K562 (cell line): Measurements from ENCODE around the gene NAA50. TPM values are rescaled to one million over a fixed set of nuclear protein-coding genes. Genes with fewer than 3 reads are reported as not detected.

Source experiments
- ATAC-seq: fragments of 200-7000 bp; cut with Tn5 transposase; 3 replicates; pipeline ENCODE4 v1.9.1; 2020; ENCODE audit warnings: moderate library complexity
- BruUV-seq: library from RNA; stranded (reverse); fragments of 400-500 nt; replicated peaks from 2 replicates; lab custom pipeline; 2021; lab: Mats Ljungman, UMichigan
- CTCF ChIA-PET: fragments of 300-600 bp; formaldehyde crosslinking; extraction: SDS; loops from one replicate; lab custom pipeline; 2021; ENCODE audit warnings: low intra/inter-chr PET ratio; lab: Yijun Ruan, JAX
- POLR2A ChIA-PET: fragments of 300-600, 350-650 bp; sonication (Branson Sonifier 250); formaldehyde crosslinking; extraction: SDS; loops from one replicate; lab custom pipeline; 2021; ENCODE audit warnings: antibody characterized with exemption, inconsistent platforms; lab: Yijun Ruan, JAX
- DNase-seq, 4 experiments: peaks; one replicate each; pipeline versions ENCODE4 v3.0.0 to v3.0.0-alpha.2; 2011 to 2018; ENCODE audit warnings: low spot score in 3 of 4, mixed read lengths in 3 of 4; ENCODE audit errors: extremely low read depth in 1 of 4
- FAIRE-seq: peaks from 2 replicates; lab custom pipeline; 2011; peaks lifted over from hg19 to GRCh38; lab: Jason Lieb, UNC
- H2AFZ ChIP-seq: 2 replicates; pipeline ENCODE4 v1.6.0; 2011; ENCODE audit warnings: low read depth, low read length, control low read depth, inconsistent platforms
- H3K27ac ChIP-seq: fragments of 200-600 bp; 3 replicates; pipeline ENCODE4 v1.8.0; 2011; ENCODE audit warnings: low read depth, mild to moderate bottlenecking, control low read depth, inconsistent platforms, low read length, moderate library complexity, mixed read lengths; ENCODE audit errors: extremely low read depth
- H3K27me3 ChIP-seq, 2 experiments: fragments of 300-600 bp in 1 of 2; 2 replicates in 1 of 2; 3 replicates in 1 of 2; pipeline versions ENCODE4 v1.6.0 to v1.8.0; 2011; ENCODE audit warnings: inconsistent platforms in 2 of 2, low read length in 2 of 2, mild to moderate bottlenecking in 1 of 2, mixed read lengths in 1 of 2, moderate library complexity in 1 of 2; ENCODE audit not compliant: control insufficient read depth in 2 of 2, insufficient read depth in 2 of 2
- H3K36me3 ChIP-seq: fragments of 300-600 bp; 3 replicates; pipeline ENCODE4 v1.8.0; 2011; ENCODE audit warnings: mild to moderate bottlenecking, low read length, inconsistent platforms; ENCODE audit not compliant: control insufficient read depth, insufficient read depth
- H3K4me1 ChIP-seq, 2 experiments: fragments of 200-600 bp in 1 of 2; replicated peaks in 1 of 2; 2 replicates in 1 of 2; 3 replicates in 1 of 2; pipeline versions ENCODE4 v1.5.1 to v1.8.0; 2011; ENCODE audit warnings: inconsistent platforms in 2 of 2, low read length in 2 of 2, mild to moderate bottlenecking in 1 of 2, mixed read lengths in 1 of 2, moderate library complexity in 1 of 2; ENCODE audit not compliant: control insufficient read depth in 2 of 2, insufficient read depth in 2 of 2
- H3K4me2 ChIP-seq: 2 replicates; pipeline ENCODE4 v1.6.1; 2011; ENCODE audit warnings: low read length, control low read depth, inconsistent platforms, mixed read lengths; ENCODE audit not compliant: insufficient read depth
- H3K4me3 ChIP-seq: fragments of 200-600 bp; sonication (generic), shearing (Covaris generic); 2 replicates; pipeline ENCODE4 v1.5.1; 2016; ENCODE audit warnings: control low read depth, inconsistent platforms
- H3K79me2 ChIP-seq: fragments of 200-600 bp; 3 replicates; pipeline ENCODE4 v1.8.0; 2011; ENCODE audit warnings: low read length, inconsistent platforms; ENCODE audit not compliant: control insufficient read depth, insufficient read depth
- H3K9ac ChIP-seq, 2 experiments: 2 replicates each; pipeline versions ENCODE4 v1.6.0 to v1.6.1; 2011; ENCODE audit warnings: low read depth in 2 of 2, low read length in 2 of 2, control low read depth in 1 of 2, inconsistent platforms in 1 of 2, mild to moderate bottlenecking in 1 of 2, mixed read lengths in 1 of 2; ENCODE audit not compliant: insufficient read depth in 1 of 2
- H3K9me1 ChIP-seq: one replicate; pipeline ENCODE4 v1.6.0; 2011; ENCODE audit warnings: inconsistent platforms, mild to moderate bottlenecking, low read length, moderate library complexity; ENCODE audit not compliant: control insufficient read depth, insufficient read depth
- H3K9me3 ChIP-seq: replicated peaks from 2 replicates; pipeline ENCODE4 v1.5.1; 2011; ENCODE audit warnings: low read depth, low read length, inconsistent platforms; ENCODE audit not compliant: control insufficient read depth, insufficient read depth
- H4K20me1 ChIP-seq: replicated peaks from 2 replicates; pipeline ENCODE4 v1.6.1; 2011; ENCODE audit warnings: low read length, inconsistent platforms, mixed read lengths; ENCODE audit not compliant: control insufficient read depth, insufficient read depth
- ERF ChIP-seq: fragments of 450-650 bp; formaldehyde crosslinking; IDR thresholded peaks from 2 replicates; pipeline ENCODE4 v1.4.0; 2020; ENCODE audit warnings: mild to moderate bottlenecking, mixed read lengths
- MEF2D ChIP-seq: conservative IDR thresholded peaks from 2 replicates; pipeline ENCODE4 v1.6.1; 2016; ENCODE audit warnings: low read depth, missing genetic modification characterization, missing compliant biosample characterization
- RBM39 ChIP-seq: fragments of 200-400 bp; formaldehyde crosslinking; optimal IDR thresholded peaks from 2 replicates; pipeline ENCODE3; 2018; ENCODE audit warnings: low read depth, low read length
- WGBS: fragments of 100-300 bp; shearing (Covaris generic); methylation state at CpG from one replicate; pipeline ENCODE4 v1.1.6; 2016; ENCODE audit warnings: low coverage, mixed read lengths; ENCODE audit not compliant: insufficient coverage; ENCODE audit errors: missing lambda C conversion rate; 5-methylcytosine and 5-hydroxymethylcytosine counted together
- in situ Hi-C: fragments of 300-500 bp; cut with MboI; formaldehyde crosslinking; loops from 4 replicates; pipeline ENCODE4 v1.15.0; 2018; ENCODE audit warnings: inconsistent platforms, mixed read lengths
- intact Hi-C: fragments of 100-400 bp; cut with micrococcal nuclease; formaldehyde crosslinking; loops from 2 replicates; pipeline ENCODE4 v1.14.2; 2022
- polyA plus RNA-seq, 8 experiments: library from polyadenylated mRNA; depleted of rRNA in 4 of 8; stranded (reverse) in 5 of 8; unstranded in 3 of 8; fragments of >200 nt; fragmentation: Nextera tagmentation in 2 of 8; fragmentation: Illumina TruSeq in 1 of 8; extraction: Ambion mirVana in 2 of 8; extraction: Trizol in 1 of 8; gene quantifications; 2 replicates each; pipeline versions ENCODE4 v1.2.1 to v1.2.3, GENCODE V29; 2011 to 2014; ENCODE audit warnings: inconsistent platforms in 1 of 8, missing spikeins in 1 of 8
- total RNA-seq, 7 experiments: library from RNA; depleted of rRNA in 6 of 7; stranded (reverse); fragments of >200 nt in 6 of 7; fragmentation: Illumina TruSeq in 2 of 7; extraction: Trizol in 2 of 7; gene quantifications; 2 replicates each; pipeline versions ENCODE4 v1.2.1 to v1.2.3, GENCODE V29; 2011 to 2021; ENCODE audit warnings: low replicate concordance in 1 of 7
- TF ChIP-seq, protein P1 (sequence below): fragments of 450-650 bp; formaldehyde crosslinking; IDR thresholded peaks from 2 replicates; pipeline ENCODE4 v1.4.0; 2020; ENCODE audit warnings: mild to moderate bottlenecking
- TF ChIP-seq, protein P2 (sequence below): fragments of 450-650 bp; IDR thresholded peaks from 2 replicates; pipeline ENCODE4 v1.6.1; 2016; ENCODE audit warnings: antibody characterized with exemption

Gene NAA50
- total and polyA plus RNA-seq, 9 of the 15 experiments (the other 6 are each of a cell fraction or from before 2014, with no cell fraction given): 40.0 to 301 (median 112) TPM

DNA sequence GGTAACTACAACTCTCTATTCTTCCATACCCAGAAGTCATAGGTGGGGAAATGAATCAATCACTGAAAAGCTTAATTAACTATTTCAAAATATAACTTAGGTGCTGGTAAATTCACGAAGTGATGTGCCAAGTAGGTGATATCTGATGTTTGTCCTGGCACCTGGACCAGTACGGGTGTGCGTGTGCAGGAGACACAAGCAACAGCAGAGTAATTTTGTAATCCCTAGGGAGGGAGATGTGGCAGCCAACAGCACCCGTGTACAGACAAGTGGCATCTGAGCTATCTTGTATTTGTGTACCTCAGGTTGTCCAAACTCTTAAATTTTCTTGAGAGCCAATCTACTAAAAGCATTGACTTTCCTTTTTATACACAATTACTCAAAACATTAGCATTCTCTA, 72.5 kb downstream of the NAA50 start:
- Histone ChIP-seq H3K4me3 (no peak overlapping the region), H3K9me1 (no peaks in the 10 kb centered on the region), H4K20me1 (no peaks in the 10 kb centered on the region), H3K79me2 (no peaks in the 10 kb centered on the region), H3K27ac (no peak overlapping the region), H3K9ac (no peak overlapping the region), H3K9me3 (no peaks in the 10 kb centered on the region), H3K27me3 (no peaks in the 10 kb centered on the region), H3K36me3 (no peaks in the 10 kb centered on the region), H3K4me1 (no peaks in the 10 kb centered on the region), H2AFZ (no peak overlapping the region), H3K4me2 (no peak overlapping the region)
- no peak for FAIRE-seq
- ChIA-PET POLR2A (interaction anchor here (0.8 kb wide), 1 partner anchor 23 kb away, joined by 3 read pairs; the partner anchor contains the start of gene USF3), CTCF (no interaction called here)
- in situ Hi-C loops (no loop called here), intact Hi-C loops (no loop called here)
- TF ChIP-seq, protein P1, sequence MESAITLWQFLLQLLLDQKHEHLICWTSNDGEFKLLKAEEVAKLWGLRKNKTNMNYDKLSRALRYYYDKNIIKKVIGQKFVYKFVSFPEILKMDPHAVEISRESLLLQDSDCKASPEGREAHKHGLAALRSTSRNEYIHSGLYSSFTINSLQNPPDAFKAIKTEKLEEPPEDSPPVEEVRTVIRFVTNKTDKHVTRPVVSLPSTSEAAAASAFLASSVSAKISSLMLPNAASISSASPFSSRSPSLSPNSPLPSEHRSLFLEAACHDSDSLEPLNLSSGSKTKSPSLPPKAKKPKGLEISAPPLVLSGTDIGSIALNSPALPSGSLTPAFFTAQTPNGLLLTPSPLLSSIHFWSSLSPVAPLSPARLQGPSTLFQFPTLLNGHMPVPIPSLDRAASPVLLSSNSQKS (CRISPR knock-in tag): no peak
- no peak for TF ChIP-seq ERF (CRISPR knock-in tag)
- TF ChIP-seq RBM39: no peak
- TF ChIP-seq MEF2D (tag): no peak
- TF ChIP-seq, protein P2, sequence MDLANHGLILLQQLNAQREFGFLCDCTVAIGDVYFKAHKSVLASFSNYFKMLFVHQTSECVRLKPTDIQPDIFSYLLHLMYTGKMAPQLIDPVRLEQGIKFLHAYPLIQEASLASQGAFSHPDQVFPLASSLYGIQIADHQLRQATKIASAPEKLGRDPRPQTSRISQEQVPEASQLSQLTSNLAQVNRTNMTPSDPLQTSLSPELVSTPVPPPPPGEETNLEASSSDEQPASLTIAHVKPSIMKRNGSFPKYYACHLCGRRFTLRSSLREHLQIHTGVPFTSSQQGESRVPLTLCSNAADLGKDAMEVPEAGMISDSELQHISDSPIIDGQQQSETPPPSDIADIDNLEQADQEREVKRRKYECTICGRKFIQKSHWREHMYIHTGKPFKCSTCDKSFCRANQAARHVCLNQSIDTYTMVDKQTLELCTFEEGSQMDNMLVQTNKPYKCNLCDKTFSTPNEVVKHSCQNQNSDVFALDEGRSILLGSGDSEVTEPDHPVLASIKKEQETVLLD: no peak
- BruUV-seq: no TSS peak
- ATAC-seq: no peak
- 70% methylated on average over 4 of the region's 4 CpGs for WGBS
- DNase-seq: no peak
